HepG2 (cell line): ENCODE data around the gene WWTR1. TPM values are rescaled to one million over a fixed set of nuclear protein-coding genes. Genes with fewer than 3 reads are reported as not detected.

ENCODE experiments used
- CC2D1A ChIP-seq: sonication (generic); formaldehyde crosslinking; IDR thresholded peaks from 2 replicates; pipeline ENCODE4 v1.8.1; 2023; ENCODE audit warnings: mild to moderate bottlenecking, missing genetic modification reagents
- GFI1 ChIP-seq: sonication (generic); formaldehyde crosslinking; IDR thresholded peaks from 2 replicates; pipeline ENCODE4 v1.5.0; 2020; ENCODE audit warnings: missing genetic modification reagents, mild to moderate bottlenecking, borderline replicate concordance
- GTF3A ChIP-seq: sonication (generic); formaldehyde crosslinking; conservative IDR thresholded peaks from 2 replicates; pipeline ENCODE4 v1.4.0; 2020; ENCODE audit warnings: mild to moderate bottlenecking, missing genetic modification reagents
- HCFC1 ChIP-seq: fragments of 150-350 bp; IDR thresholded peaks from 2 replicates; pipeline ENCODE4 v1.6.1; 2014; ENCODE audit warnings: low read depth, low read length
- HDAC6 ChIP-seq: fragments of 200-600 bp; sonication (generic); IDR thresholded peaks from 2 replicates; pipeline ENCODE4 v1.7.0; 2017; ENCODE audit warnings: mild to moderate bottlenecking, antibody characterized with exemption, low read length, low read depth
- HES4 ChIP-seq: sonication (generic); formaldehyde crosslinking; IDR thresholded peaks from 2 replicates; pipeline ENCODE4 v1.9.0; 2021; ENCODE audit warnings: mild to moderate bottlenecking, missing genetic modification reagents, borderline replicate concordance
- MED13 ChIP-seq: sonication (generic); formaldehyde crosslinking; IDR thresholded peaks from 2 replicates; pipeline ENCODE4 v1.5.0; 2020; ENCODE audit warnings: missing genetic modification reagents
- NFE2 ChIP-seq: sonication (generic); formaldehyde crosslinking; IDR thresholded peaks from 2 replicates; pipeline ENCODE4 v1.4.0; 2020; ENCODE audit warnings: missing genetic modification reagents
- PAXIP1 ChIP-seq: sonication (generic); formaldehyde crosslinking; conservative IDR thresholded peaks from 2 replicates; pipeline ENCODE4 v1.4.0; 2020; ENCODE audit warnings: mild to moderate bottlenecking, missing genetic modification reagents, moderate library complexity
- SNAI1 ChIP-seq: sonication (generic); formaldehyde crosslinking; IDR thresholded peaks from 2 replicates; pipeline ENCODE4 v1.5.0; 2020; ENCODE audit warnings: mild to moderate bottlenecking, missing genetic modification reagents, borderline replicate concordance
- TEAD3 ChIP-seq: optimal IDR thresholded peaks from 2 replicates; pipeline ENCODE3; 2016; ENCODE audit warnings: borderline replicate concordance
- TRIM24 ChIP-seq: sonication (generic); formaldehyde crosslinking; IDR thresholded peaks from 2 replicates; pipeline ENCODE4 v1.8.0; 2022; ENCODE audit warnings: mild to moderate bottlenecking, missing genetic modification reagents
- ZBTB8A ChIP-seq: sonication (generic); formaldehyde crosslinking; IDR thresholded peaks from 2 replicates; pipeline ENCODE4 v1.4.0; 2020; ENCODE audit warnings: mild to moderate bottlenecking, low read depth, missing genetic modification reagents, borderline replicate concordance
- ZNF235 ChIP-seq: sonication (generic); formaldehyde crosslinking; IDR thresholded peaks from 2 replicates; pipeline ENCODE4 v1.8.1; 2023; ENCODE audit warnings: mild to moderate bottlenecking, missing genetic modification reagents, borderline replicate concordance
- ZNF329 ChIP-seq: sonication (generic); formaldehyde crosslinking; IDR thresholded peaks from 2 replicates; pipeline ENCODE4 v1.9.0; 2021; ENCODE audit warnings: low read depth, mild to moderate bottlenecking, missing genetic modification reagents
- ZNF598 ChIP-seq: sonication (generic); formaldehyde crosslinking; IDR thresholded peaks from 2 replicates; pipeline ENCODE4 v1.5.1; 2020; ENCODE audit warnings: mild to moderate bottlenecking, missing genetic modification reagents, borderline replicate concordance
- ZNF652 ChIP-seq: IDR thresholded peaks from 2 replicates; pipeline ENCODE4 v1.6.1; 2016; ENCODE audit warnings: low read depth, borderline replicate concordance
- ZNF816 ChIP-seq: sonication (generic); formaldehyde crosslinking; IDR thresholded peaks from 2 replicates; pipeline ENCODE4 v1.8.0; 2022; ENCODE audit warnings: missing genetic modification reagents, mild to moderate bottlenecking, borderline replicate concordance
- ZSCAN22 ChIP-seq: sonication (generic); formaldehyde crosslinking; IDR thresholded peaks from 2 replicates; pipeline ENCODE4 v1.4.0; 2020; ENCODE audit warnings: mild to moderate bottlenecking, missing genetic modification reagents
- polyA plus RNA-seq, 8 experiments: library from polyadenylated mRNA; depleted of rRNA in 3 of 8; stranded (reverse) in 7 of 8; unstranded in 1 of 8; fragments of >200 nt; fragmentation: Illumina TruSeq in 4 of 8; extraction: Trizol in 4 of 8; gene quantifications; 2 replicates each; pipeline versions ENCODE4 v1.2.1 to v1.2.3, GENCODE V29; 2011 to 2016; ENCODE audit warnings: low read depth in 4 of 8, missing spikeins in 1 of 8, mixed read lengths in 1 of 8; ENCODE audit not compliant: insufficient read depth in 1 of 8
- total RNA-seq, 5 experiments: library from RNA; depleted of rRNA; stranded (reverse); fragments of >200 nt; fragmentation: Illumina TruSeq; extraction: Trizol; gene quantifications; 2 replicates each; pipeline ENCODE4 v1.2.3, GENCODE V29; 2016; ENCODE audit warnings: low read depth in 1 of 5
- TF ChIP-seq, protein P1 (sequence below): sonication (generic); formaldehyde crosslinking; IDR thresholded peaks from 2 replicates; pipeline ENCODE4 v1.5.0; 2020; ENCODE audit warnings: missing genetic modification reagents
- TF ChIP-seq, protein P2 (sequence below): sonication (generic); formaldehyde crosslinking; IDR thresholded peaks from 2 replicates; pipeline ENCODE4 v1.4.0; 2020; ENCODE audit warnings: mild to moderate bottlenecking, missing genetic modification reagents
- TF ChIP-seq, protein P3 (sequence below): sonication (generic); formaldehyde crosslinking; IDR thresholded peaks from 2 replicates; pipeline ENCODE4 v1.5.0; 2020; ENCODE audit warnings: mild to moderate bottlenecking, missing genetic modification reagents

Gene WWTR1
- total and polyA plus RNA-seq, 2 of the 13 experiments (the other 11 are each of a cell fraction or from before 2014, with no cell fraction given), result 19.7 to 139 TPM

DNA sequence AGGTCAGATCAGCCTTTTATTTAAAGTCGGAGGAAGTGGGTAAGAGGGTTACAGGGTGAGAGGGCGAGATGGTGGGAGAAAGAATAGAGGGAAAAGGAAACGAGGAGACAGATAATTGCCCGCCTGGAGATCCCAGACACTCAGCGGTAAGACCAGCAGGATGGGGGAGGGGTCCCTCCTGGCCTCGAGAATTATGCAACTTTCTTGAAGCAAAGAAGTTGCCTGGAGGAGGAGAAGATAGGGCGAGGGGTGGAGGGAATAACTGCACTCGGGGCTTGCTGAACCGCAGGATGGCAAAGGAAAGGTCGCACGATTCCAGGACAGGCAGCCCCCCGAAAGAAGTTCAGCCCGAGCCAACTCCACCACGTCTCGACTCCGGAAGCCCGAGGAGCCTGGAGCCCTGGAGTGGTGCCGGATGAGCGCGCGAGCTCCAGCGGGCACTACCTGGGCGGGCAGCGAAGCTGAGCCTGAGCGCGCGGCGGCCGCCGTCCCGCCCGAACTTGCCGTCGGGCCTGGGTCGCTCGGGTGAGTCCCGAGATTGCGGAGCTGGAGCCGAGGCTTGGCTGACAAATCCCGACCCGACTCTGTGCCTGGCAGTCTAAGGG is 402 bp downstream of the WWTR1 start (continued):
- TF ChIP-seq SNAI1 (CRISPR knock-in tag), result peak; percentile 92; the same call in 1 of the 2 replicates
- 0 out of 2 replicates have a peak, but pooled peaks have one; percentile 55 for TF ChIP-seq HES4
- TF ChIP-seq ZBTB8A (CRISPR knock-in tag), result 0 out of 2 replicates have a peak, but pooled peaks have one; percentile 22
- no peak for TF ChIP-seq MED13
- TF ChIP-seq ZNF235, result 0 out of 2 replicates have a peak, but pooled peaks have one; percentile 45
- TF ChIP-seq HCFC1, result no peak
- no peak for TF ChIP-seq TEAD3 (CRISPR knock-in tag)
- no peak for TF ChIP-seq HDAC6
- 0 out of 2 replicates have a peak, but pooled peaks have one; percentile 86 for TF ChIP-seq CC2D1A (CRISPR knock-in tag)
- no peak for TF ChIP-seq GTF3A (CRISPR knock-in tag)
- no peak for TF ChIP-seq NFE2 (CRISPR knock-in tag)
- no peak for TF ChIP-seq PAXIP1 (CRISPR knock-in tag)
- TF ChIP-seq TRIM24 (CRISPR knock-in tag), result no peak
- TF ChIP-seq ZNF652, result no peak
- 0 out of 2 replicates have a peak, but pooled peaks have one; percentile 1 for TF ChIP-seq ZNF816 (CRISPR knock-in tag)
- TF ChIP-seq, protein P1, sequence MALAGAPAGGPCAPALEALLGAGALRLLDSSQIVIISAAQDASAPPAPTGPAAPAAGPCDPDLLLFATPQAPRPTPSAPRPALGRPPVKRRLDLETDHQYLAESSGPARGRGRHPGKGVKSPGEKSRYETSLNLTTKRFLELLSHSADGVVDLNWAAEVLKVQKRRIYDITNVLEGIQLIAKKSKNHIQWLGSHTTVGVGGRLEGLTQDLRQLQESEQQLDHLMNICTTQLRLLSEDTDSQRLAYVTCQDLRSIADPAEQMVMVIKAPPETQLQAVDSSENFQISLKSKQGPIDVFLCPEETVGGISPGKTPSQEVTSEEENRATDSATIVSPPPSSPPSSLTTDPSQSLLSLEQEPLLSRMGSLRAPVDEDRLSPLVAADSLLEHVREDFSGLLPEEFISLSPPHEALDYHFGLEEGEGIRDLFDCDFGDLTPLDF (CRISPR knock-in tag), result 0 out of 2 replicates have a peak, but pooled peaks have one; percentile 13
- 0 out of 2 replicates have a peak, but pooled peaks have one; percentile 16 for TF ChIP-seq ZSCAN22 (CRISPR knock-in tag)
- TF ChIP-seq, protein P2, sequence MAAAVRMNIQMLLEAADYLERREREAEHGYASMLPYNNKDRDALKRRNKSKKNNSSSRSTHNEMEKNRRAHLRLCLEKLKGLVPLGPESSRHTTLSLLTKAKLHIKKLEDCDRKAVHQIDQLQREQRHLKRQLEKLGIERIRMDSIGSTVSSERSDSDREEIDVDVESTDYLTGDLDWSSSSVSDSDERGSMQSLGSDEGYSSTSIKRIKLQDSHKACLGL (CRISPR knock-in tag), result 0 out of 2 replicates have a peak, but pooled peaks have one; percentile 28
- TF ChIP-seq, protein P3, sequence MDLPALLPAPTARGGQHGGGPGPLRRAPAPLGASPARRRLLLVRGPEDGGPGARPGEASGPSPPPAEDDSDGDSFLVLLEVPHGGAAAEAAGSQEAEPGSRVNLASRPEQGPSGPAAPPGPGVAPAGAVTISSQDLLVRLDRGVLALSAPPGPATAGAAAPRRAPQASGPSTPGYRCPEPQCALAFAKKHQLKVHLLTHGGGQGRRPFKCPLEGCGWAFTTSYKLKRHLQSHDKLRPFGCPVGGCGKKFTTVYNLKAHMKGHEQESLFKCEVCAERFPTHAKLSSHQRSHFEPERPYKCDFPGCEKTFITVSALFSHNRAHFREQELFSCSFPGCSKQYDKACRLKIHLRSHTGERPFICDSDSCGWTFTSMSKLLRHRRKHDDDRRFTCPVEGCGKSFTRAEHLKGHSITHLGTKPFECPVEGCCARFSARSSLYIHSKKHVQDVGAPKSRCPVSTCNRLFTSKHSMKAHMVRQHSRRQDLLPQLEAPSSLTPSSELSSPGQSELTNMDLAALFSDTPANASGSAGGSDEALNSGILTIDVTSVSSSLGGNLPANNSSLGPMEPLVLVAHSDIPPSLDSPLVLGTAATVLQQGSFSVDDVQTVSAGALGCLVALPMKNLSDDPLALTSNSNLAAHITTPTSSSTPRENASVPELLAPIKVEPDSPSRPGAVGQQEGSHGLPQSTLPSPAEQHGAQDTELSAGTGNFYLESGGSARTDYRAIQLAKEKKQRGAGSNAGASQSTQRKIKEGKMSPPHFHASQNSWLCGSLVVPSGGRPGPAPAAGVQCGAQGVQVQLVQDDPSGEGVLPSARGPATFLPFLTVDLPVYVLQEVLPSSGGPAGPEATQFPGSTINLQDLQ (CRISPR knock-in tag), result peak; percentile 81; the same call in 1 of the 2 replicates
- TF ChIP-seq ZNF329, result no peak
- TF ChIP-seq ZNF598 (CRISPR knock-in tag), result 0 out of 2 replicates have a peak, but pooled peaks have one; percentile 0
- no peak for TF ChIP-seq GFI1 (CRISPR knock-in tag)
